OCI-LY7 (cell line): ENCODE results near the gene RNF223. TPM values are rescaled to one million over a fixed set of nuclear protein-coding genes. Genes with fewer than 3 reads are reported as not detected.
A peak's percentile ranks its signal among the peaks of the same experiment; 100 is the strongest.

ENCODE experiments used
- BruUV-seq: library from RNA; stranded (reverse); fragments of 400-500 nt; replicated peaks from 2 replicates; lab custom pipeline; 2021; lab: Mats Ljungman, UMichigan
- CTCF ChIA-PET: fragments of 300-600 bp; sonication (Branson Sonifier 250); formaldehyde crosslinking; loops from one replicate; lab custom pipeline; 2022; ENCODE audit warnings: antibody characterized with exemption; ENCODE audit not compliant: unreplicated experiment; lab: Charles Lee
- POLR2A ChIA-PET: fragments of 300-600 bp; sonication (Branson Sonifier 250); formaldehyde crosslinking; loops from one replicate; lab custom pipeline; 2022; ENCODE audit warnings: antibody characterized with exemption; lab: Charles Lee
- DNase-seq: peaks from one replicate; pipeline ENCODE4 v3.0.0-alpha.2; 2015; ENCODE audit warnings: low spot score
- H2AFZ ChIP-seq: fragments of 200-600 bp; sonication (generic), shearing (Covaris generic); 2 replicates; pipeline ENCODE4 v1.6.1; 2014; ENCODE audit warnings: mild to moderate bottlenecking, antibody characterized with exemption, low read length, moderate library complexity
- H3K27ac ChIP-seq: fragments of 200-600 bp; sonication (generic); 2 replicates; pipeline ENCODE4 v1.5.1; 2014; ENCODE audit warnings: mixed run types, low read depth, mild to moderate bottlenecking, moderate library complexity, low read length, inconsistent platforms; ENCODE audit not compliant: poor library complexity, severe bottlenecking
- H3K36me3 ChIP-seq: fragments of 200-600 bp; sonication (generic); 2 replicates; pipeline ENCODE4 v1.6.1; 2014; ENCODE audit warnings: mild to moderate bottlenecking, antibody characterized with exemption, low read length, moderate library complexity, mixed read lengths; ENCODE audit not compliant: insufficient read depth
- H3K4me1 ChIP-seq: fragments of 200-600 bp; sonication (generic); 2 replicates; pipeline ENCODE4 v1.5.1; 2014; ENCODE audit warnings: mild to moderate bottlenecking, low read length; ENCODE audit not compliant: insufficient read depth, poor library complexity, severe bottlenecking
- H3K4me2 ChIP-seq: fragments of 200-600 bp; sonication (generic); 2 replicates; pipeline ENCODE4 v1.6.1; 2014; ENCODE audit warnings: mild to moderate bottlenecking, low read length
- H3K4me3 ChIP-seq: fragments of 200-600 bp; sonication (generic); 2 replicates; pipeline ENCODE4 v1.5.1; 2014; ENCODE audit warnings: mild to moderate bottlenecking, low read depth, low read length; ENCODE audit not compliant: poor library complexity, severe bottlenecking
- H3K79me2 ChIP-seq: fragments of 200-600 bp; sonication (generic); 2 replicates; pipeline ENCODE4 v1.6.1; 2016; ENCODE audit warnings: low read depth, mild to moderate bottlenecking, low read length, moderate library complexity, mixed read lengths; ENCODE audit not compliant: insufficient read depth
- H3K9me2 ChIP-seq: fragments of 200-600 bp; sonication (generic); 2 replicates; pipeline ENCODE4 v1.6.1; 2016; ENCODE audit warnings: mild to moderate bottlenecking, low read length, mixed read lengths; ENCODE audit not compliant: insufficient read depth
- H3K9me3 ChIP-seq: fragments of 200-600 bp; sonication (generic); 2 replicates; pipeline ENCODE4 v1.6.1; 2014; ENCODE audit warnings: mild to moderate bottlenecking, mixed run types, low read length, mixed read lengths
- H4K20me1 ChIP-seq: fragments of 200-600 bp; sonication (generic); 2 replicates; pipeline ENCODE4 v1.6.1; 2014; ENCODE audit warnings: mild to moderate bottlenecking, antibody characterized with exemption, low read length, moderate library complexity, mixed read lengths; ENCODE audit not compliant: insufficient read depth
- EZH2phosphoT487 ChIP-seq: fragments of 200-600 bp; sonication (generic); IDR thresholded peaks from 2 replicates; pipeline ENCODE4 v1.6.1; 2018; ENCODE audit warnings: low read depth, borderline replicate concordance, mild to moderate bottlenecking, mixed run types, antibody characterized with exemption, low read length, moderate library complexity, mixed read lengths
- intact Hi-C: fragments of 100-400 bp; cut with micrococcal nuclease; formaldehyde crosslinking; loops from one replicate; pipeline ENCODE4 v1.10.0; 2022; ENCODE audit not compliant: unreplicated experiment
- total RNA-seq, 2 experiments: library from RNA; depleted of rRNA in 1 of 2; stranded (reverse); fragments of >200 nt in 1 of 2; shearing (Covaris generic) in 1 of 2; gene quantifications; 2 replicates each; pipeline ENCODE4 v1.2.3, GENCODE V29; 2014 to 2022
- TF ChIP-seq, protein P1 (sequence below): fragments of 200-600 bp; sonication (generic); conservative IDR thresholded peaks from 2 replicates; pipeline ENCODE4 v1.5.1; 2014; ENCODE audit warnings: mild to moderate bottlenecking, antibody characterized with exemption, low read length, moderate library complexity, mixed read lengths

Gene RNF223
- total RNA-seq, 2 experiments from 2014 or later = not detected

GRCh38 chr1:1061682-1062345, 12.3 kb downstream of the RNF223 start:
- no TSS peak for BruUV-seq
- Histone ChIP-seq H3K79me2 (no peaks in the 10 kb centered on the region), H3K27ac (no peak overlapping the region), H3K4me1 (peaks cover 12% of the 10 kb centered on the region), H2AFZ (no peak overlapping the region), H3K4me2 (no peak overlapping the region), H3K4me3 (no peak overlapping the region), H3K9me2 (no peaks in the 10 kb centered on the region), H3K9me3 (no peaks in the 10 kb centered on the region), H3K36me3 (no peaks in the 10 kb centered on the region), H4K20me1 (no peaks in the 10 kb centered on the region)
- DNase-seq = no peak
- TF ChIP-seq EZH2phosphoT487 = no peak
- TF ChIP-seq, protein P1, sequence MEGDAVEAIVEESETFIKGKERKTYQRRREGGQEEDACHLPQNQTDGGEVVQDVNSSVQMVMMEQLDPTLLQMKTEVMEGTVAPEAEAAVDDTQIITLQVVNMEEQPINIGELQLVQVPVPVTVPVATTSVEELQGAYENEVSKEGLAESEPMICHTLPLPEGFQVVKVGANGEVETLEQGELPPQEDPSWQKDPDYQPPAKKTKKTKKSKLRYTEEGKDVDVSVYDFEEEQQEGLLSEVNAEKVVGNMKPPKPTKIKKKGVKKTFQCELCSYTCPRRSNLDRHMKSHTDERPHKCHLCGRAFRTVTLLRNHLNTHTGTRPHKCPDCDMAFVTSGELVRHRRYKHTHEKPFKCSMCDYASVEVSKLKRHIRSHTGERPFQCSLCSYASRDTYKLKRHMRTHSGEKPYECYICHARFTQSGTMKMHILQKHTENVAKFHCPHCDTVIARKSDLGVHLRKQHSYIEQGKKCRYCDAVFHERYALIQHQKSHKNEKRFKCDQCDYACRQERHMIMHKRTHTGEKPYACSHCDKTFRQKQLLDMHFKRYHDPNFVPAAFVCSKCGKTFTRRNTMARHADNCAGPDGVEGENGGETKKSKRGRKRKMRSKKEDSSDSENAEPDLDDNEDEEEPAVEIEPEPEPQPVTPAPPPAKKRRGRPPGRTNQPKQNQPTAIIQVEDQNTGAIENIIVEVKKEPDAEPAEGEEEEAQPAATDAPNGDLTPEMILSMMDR = no peak
- CTCF ChIA-PET = no interaction called here
- POLR2A ChIA-PET = no interaction called here
- intact Hi-C loops = loop anchor here (5.0 kb wide), 1 partner anchor 45 kb away; no protein-coding TSS in a partner anchor

- Histone ChIP-seq H3K4me2 (peak overlapping the region; percentile 66; the same call in 1 of the 2 replicates), H3K9me3 (no peaks in the 10 kb centered on the region), H3K4me1 (peaks cover 12% of the 10 kb centered on the region), H2AFZ (no peak overlapping the region), H3K36me3 (no peaks in the 10 kb centered on the region), H3K9me2 (no peaks in the 10 kb centered on the region), H4K20me1 (no peaks in the 10 kb centered on the region), H3K4me3 (no peak overlapping the region), H3K79me2 (no peaks in the 10 kb centered on the region), H3K27ac (no peak overlapping the region)
- POLR2A ChIA-PET = interaction anchor here (0.7 kb wide), 1 partner anchor 1758 kb away, joined by 3 read pairs; no protein-coding TSS in a partner anchor
- no TSS peak for BruUV-seq
- TF ChIP-seq EZH2phosphoT487 = no peak
- TF ChIP-seq, protein P1 = no peak
- intact Hi-C loops = loop anchor here (5.0 kb wide), 1 partner anchor 43 kb away; no protein-coding TSS in a partner anchor
- no peak for DNase-seq
- CTCF ChIA-PET = no interaction called here
Observed at GRCh38 chr1:1060281-1061000, 13.7 kb downstream of the RNF223 start.
